Globus pallidus (tissue), 1 donor: ENCODE data around the gene NGRN.
A peak's percentile ranks its signal among the peaks of the same experiment; 100 is the strongest.
"Not testable (repeated sequence)": the region's sequence is repeated elsewhere in the genome, so short reads cannot be mapped to it uniquely, and the experiment has no call there.

Source experiments
- DNase-seq: peaks from one replicate; pipeline ENCODE4 v3.0.0-alpha.2; 2015; ENCODE audit warnings: low spot score

NGRN gene

GRCh38 chr15:90234096-90234988 is 31.1 kb upstream of the NGRN start, which contains the start of gene GDPGP1:
Gene GDPGP1, plus strand, starts transcription at chr15:90234209. Its CDS starts 6,700 bp downstream, at chr15:90240909.
- DNase-seq: peak; percentile 37

DNA sequence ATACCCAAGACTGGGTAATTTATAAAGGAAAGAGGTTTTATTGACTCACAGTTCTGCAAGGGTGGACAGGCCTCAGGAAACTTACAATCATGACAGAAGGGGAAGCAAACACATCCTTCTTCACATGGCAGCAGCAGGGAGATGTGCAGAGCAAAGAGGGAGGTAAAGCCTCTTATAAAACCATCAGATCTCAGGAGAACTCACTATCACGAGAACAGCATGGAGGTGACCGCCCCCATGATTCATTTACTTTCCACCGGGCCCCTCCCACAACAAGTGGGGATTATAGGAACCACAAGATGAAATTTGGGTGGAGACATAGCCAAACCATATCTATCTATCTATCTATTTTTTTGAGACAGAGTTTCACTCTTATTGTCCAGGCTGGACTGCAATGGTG is 26.1 kb upstream of the NGRN start:
- DNase-seq: no peak

DNA sequence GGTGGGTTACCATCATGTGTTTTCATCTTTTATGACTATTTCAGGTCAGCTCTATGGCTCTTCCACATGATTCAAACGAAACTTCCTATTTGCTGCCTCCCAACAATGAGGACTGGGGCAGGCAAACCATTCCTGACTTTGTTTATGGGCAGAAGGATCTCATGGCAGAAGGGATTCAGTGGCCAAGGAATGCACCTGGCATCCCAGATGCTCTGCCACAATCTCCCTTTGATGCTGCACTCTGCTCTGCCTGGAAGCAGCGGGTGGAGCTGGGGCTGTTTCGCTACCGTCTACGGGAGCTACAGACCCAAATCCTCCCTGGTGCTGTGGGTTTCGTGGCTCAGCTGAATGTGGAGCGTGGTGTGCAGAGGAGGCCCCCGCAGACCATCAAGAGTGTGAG is 24.6 kb upstream of the NGRN start:
- DNase-seq: no peak

GRCh38 chr15:90241343-90242192 is 23.9 kb upstream of the NGRN start:
- DNase-seq: no peak

GRCh38 chr15:90243943-90244639 is 21.4 kb upstream of the NGRN start:
- no peak for DNase-seq

- no peak for DNase-seq
These were observed 16.7 kb upstream of the NGRN start for GRCh38 chr15:90248789-90249202.

- DNase-seq: peak; percentile 76
These were observed 16.1 kb upstream of the NGRN start, which contains the start of gene TTLL13 for GRCh38 chr15:90249203-90249863. Gene TTLL13, plus strand, starts transcription at chr15:90249556. Its CDS starts 1,075 bp downstream, at chr15:90250631.

GRCh38 chr15:90257776-90258175 is 7.7 kb upstream of the NGRN start:
- no peak for DNase-seq

GRCh38 chr15:90259524-90259923 is 5.9 kb upstream of the NGRN start:
- DNase-seq: no peak

- not testable (repeated sequence) for DNase-seq
These were observed 4.7 kb upstream of the NGRN start for GRCh38 chr15:90260731-90261130.

DNA sequence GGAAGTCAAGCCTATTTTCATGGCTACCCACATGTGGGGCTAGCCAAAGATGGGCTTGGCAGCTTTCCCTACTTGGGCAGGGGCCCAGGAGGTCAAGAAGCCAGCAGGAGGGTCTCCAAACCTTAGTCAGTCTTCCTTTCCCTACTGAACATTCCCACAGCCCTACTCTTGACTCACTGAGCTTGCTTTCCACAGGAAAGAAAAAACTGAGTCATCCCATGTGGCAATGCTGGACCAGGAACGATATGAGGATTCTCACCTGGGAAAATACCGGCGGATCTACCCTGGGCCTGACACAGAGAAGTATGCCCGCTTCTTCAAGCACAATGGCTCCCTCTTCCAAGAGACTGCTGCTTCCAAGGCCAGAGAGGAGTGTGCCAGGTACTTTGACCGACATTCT is 3.7 kb upstream of the NGRN start:
- no peak for DNase-seq

DNA sequence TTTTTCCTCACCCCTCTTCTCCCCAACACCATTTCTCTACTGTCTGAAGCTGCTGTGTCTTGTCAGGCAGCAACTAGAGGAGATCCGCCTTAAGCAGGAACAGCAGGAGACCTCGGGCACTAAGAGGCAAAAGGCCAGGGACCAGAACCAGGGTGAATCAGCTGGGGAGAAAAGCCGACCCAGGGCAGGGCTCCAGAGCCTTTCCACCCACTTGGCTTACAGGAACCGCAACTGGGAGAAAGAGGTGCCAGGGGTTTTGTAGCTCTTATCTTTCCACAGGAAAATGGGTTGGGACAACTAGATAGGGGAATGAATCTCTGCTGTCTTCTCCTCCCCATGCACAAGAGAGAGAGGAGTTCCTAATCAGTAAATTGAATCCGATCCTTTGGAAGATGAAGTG is 3.0 kb upstream of the NGRN start:
- no peak for DNase-seq

DNA sequence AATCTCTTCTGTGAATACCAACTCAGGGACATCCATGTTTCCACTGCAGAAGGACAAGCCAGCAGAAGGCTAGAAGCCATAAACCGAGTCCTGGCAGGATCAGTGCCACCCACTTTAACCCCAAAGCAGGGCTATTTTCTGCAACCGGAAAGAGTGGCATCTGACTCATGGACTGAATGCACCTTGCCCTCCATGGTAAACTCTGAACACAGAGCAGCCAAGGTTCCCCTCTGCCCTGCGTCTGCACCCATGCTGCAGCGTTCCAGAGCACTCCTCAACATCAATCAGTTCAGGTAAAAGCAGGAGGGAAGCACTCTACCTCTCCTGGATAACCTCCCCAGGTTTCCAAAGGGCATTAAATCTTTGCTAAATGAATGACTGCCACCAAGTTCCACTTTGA is 801 bp upstream of the NGRN start:
- DNase-seq: no peak

- no peak for DNase-seq
These were observed 574 bp downstream of the NGRN start for GRCh38 chr15:90266061-90266431.

GRCh38 chr15:90266485-90266884 is 1.0 kb downstream of the NGRN start:
- no peak for DNase-seq

- DNase-seq: no peak
These were observed 2.9 kb downstream of the NGRN start for GRCh38 chr15:90268415-90268814.

DNA sequence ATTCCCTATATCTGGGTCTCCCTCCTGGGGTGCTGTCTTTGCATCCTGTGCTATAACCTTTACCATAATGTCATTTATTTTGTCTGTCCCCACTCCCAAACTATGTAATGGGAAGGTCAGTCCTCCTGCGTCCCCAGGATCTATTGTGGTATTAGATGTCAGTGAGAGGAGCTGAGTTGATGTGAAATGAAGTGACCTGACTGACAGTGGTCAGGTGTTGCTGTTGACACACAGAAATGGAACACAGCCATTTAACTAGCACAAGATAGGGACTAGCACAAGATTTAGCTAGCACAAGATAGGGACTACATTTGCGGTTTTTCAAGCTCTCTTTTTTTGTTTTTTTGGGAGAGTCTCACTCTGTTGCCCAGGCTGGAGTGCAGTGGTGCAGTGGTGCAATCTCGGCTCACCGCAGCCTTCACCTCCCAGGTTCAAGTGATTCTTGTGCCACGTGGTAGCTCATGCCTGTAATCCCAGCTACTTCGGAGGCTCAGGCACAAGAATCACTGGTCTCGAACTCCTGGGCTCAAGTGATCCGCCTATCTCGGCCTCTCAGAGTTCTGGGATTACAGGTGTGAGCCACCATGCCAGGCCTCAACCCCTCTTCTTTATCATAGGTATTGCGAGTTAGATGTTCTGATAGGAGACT is 5.2 kb downstream of the NGRN start:
- DNase-seq: no peak

- no peak for DNase-seq
These were observed 6.1 kb downstream of the NGRN start for GRCh38 chr15:90271459-90272166.

- DNase-seq: not testable (repeated sequence)
These were observed 13.0 kb downstream of the NGRN start for GRCh38 chr15:90278467-90278866.

DNA sequence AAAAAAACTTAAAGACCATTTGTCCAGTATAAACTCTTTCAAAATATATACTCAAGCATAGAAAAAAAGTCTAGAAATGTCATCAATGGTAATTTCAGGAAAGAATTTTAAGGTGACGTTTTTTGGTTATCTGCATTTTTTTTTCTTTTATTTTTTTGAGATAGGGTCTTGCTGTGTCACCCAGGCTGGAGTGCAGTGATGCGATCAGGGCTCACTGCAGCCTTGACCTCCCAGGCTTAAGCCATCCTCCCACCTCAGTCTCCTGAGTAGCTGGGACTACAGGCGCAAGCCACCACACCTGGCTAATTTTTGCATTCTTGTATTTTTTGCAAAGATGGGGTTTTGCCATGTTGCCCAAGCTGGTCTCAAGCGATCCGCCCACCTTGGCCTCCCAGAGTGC is 15.3 kb downstream of the NGRN start:
- not testable (repeated sequence) for DNase-seq
